ENCODE measurements around the gene SHISA9. TPM values are rescaled to one million over a fixed set of nuclear protein-coding genes. Genes with fewer than 3 reads are reported as not detected.

Gene SHISA9
- total RNA-seq, 4 donors from 2014 or later: 2.0 to 6.3 (median 3.5) TPM

GRCh38 chr16:12988071-12988470, 86.7 kb downstream of the SHISA9 start:
- Histone ChIP-seq H3K27me3 (no peaks in the 10 kb centered on the region), H3K36me3 (no peaks in the 10 kb centered on the region), H3K9me3 (peaks cover 0 to 8% (median 0%) of the 10 kb centered on the region in 4 donors), H3K27ac (no peak overlapping the region), H3K4me1 (no peaks in the 10 kb centered on the region), H3K4me3 (no peak overlapping the region)
- 81 to 83% methylated on average over 5 of the region's 5 CpGs for WGBS, 2 donors
- TF ChIP-seq POLR2A (IDR thresholded peaks at IDR 0.05): no peak
- no peak for TF ChIP-seq CTCF (IDR thresholded peaks at IDR 0.05)
- TF ChIP-seq EP300 (IDR thresholded peaks at IDR 0.05): no peak
- DNase-seq (ENCODE audit: low spot score in 2 of 2): no peak

DNA sequence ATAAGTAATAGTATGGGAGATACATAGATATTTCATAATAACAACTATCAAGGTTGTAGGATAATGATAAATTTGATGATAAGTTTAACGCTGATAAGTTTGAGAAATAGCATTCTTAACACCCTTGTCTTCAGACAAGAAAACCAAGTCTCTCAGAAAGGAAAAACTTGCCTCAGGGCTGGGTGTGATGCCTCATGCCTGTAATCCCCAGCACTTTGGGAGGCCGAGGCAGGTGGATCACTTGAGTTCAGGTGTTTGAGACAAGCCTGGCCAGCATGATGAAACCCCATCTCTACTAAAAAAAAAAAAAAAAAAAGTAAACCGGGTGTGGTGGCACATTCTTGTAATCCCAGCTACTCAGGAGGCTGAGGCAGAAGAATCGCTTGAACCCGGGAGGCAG, 90.7 kb downstream of the SHISA9 start:
- DNase-seq (ENCODE audit: low spot score in 2 of 2): no peak
- TF ChIP-seq CTCF (IDR thresholded peaks at IDR 0.05) (no peak), POLR2A (IDR thresholded peaks at IDR 0.05) (no peak), EP300 (IDR thresholded peaks at IDR 0.05) (no peak)
- Histone ChIP-seq H3K27me3 (no peaks in the 10 kb centered on the region), H3K9me3 (peaks cover 0 to 8% (median 0%) of the 10 kb centered on the region in 4 donors), H3K4me3 (no peak overlapping the region), H3K4me1 (no peaks in the 10 kb centered on the region), H3K36me3 (no peaks in the 10 kb centered on the region), H3K27ac (no peak overlapping the region)
- 80 to 82% methylated on average over 5 of the region's 5 CpGs for WGBS, 2 donors

- H3K36me3 ChIP-seq: no peaks in the 10 kb centered on the region
- 78 to 80% methylated on average over 4 of the region's 4 CpGs for WGBS, 2 donors
Measured at GRCh38 chr16:12994402-12994801, 93.0 kb downstream of the SHISA9 start.

GRCh38 chr16:12995721-12996372, 94.4 kb downstream of the SHISA9 start:
- H3K4me3 ChIP-seq: no peak overlapping the region
- H3K9me3 ChIP-seq: peaks cover 0 to under 1% (median 0%) of the 10 kb centered on the region in 4 donors
- no peak overlapping the region for H3K27ac ChIP-seq
- 66 to 74% methylated on average over 7 of the region's 7 CpGs for WGBS, 2 donors
- H3K4me1 ChIP-seq: no peaks in the 10 kb centered on the region
- H3K36me3 ChIP-seq: no peaks in the 10 kb centered on the region
- TF ChIP-seq POLR2A (IDR thresholded peaks at IDR 0.05) (no peak), EP300 (IDR thresholded peaks at IDR 0.05) (no peak), CTCF (IDR thresholded peaks at IDR 0.05) (no peak)
- no peak for DNase-seq (ENCODE audit: low spot score in 2 of 2)
- no peaks in the 10 kb centered on the region for H3K27me3 ChIP-seq

More at GRCh38 chr16:12994402-12994801, 93.0 kb downstream of the SHISA9 start:
- DNase-seq (ENCODE audit: low spot score in 2 of 2): no peak
- H3K9me3 ChIP-seq: peaks cover 0 to 8% (median 0%) of the 10 kb centered on the region in 4 donors
- H3K27me3 ChIP-seq: no peaks in the 10 kb centered on the region
- H3K27ac ChIP-seq: no peak overlapping the region
- H3K4me1 ChIP-seq: no peaks in the 10 kb centered on the region
- no peak overlapping the region for H3K4me3 ChIP-seq
- TF ChIP-seq POLR2A (IDR thresholded peaks at IDR 0.05): no peak
- TF ChIP-seq EP300 (IDR thresholded peaks at IDR 0.05): no peak
- no peak for TF ChIP-seq CTCF (IDR thresholded peaks at IDR 0.05)

DNA sequence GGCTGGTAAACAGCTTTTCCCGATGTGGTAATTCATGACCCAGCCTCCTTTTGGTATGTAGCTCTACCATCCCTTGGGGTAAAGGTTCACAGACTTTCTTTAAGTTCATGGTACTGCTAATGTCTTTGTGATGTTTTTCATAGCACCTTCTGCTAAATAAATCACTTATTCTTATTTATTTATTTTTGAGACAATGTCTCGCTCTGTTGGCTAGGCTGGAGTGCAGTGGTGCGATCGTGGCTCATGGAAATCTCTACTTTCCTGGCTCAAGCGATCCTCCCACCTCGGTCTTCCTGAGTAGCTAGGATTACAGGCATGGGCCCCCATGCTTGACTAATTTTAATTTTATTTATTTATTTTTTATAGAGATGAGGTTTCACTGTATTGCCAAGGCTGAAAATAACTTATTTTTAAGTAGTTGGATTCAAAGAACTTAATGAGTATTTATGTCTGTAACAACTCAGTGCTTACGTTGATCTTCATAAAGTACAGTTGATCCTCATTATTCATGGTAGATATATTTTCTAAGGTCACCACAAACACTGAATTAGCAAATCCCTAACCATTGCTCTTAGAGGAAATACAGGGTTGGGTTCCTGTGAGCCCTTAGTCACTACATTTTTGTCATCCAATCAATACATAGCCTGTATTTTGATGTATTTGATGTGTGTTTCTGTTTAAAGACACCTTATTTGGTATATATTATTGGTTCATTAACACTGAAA, 97.1 kb downstream of the SHISA9 start:
- H3K4me1 ChIP-seq: no peaks in the 10 kb centered on the region
- no peak for DNase-seq (ENCODE audit: low spot score in 2 of 2)
- H3K36me3 ChIP-seq: no peaks in the 10 kb centered on the region
- H3K9me3 ChIP-seq: no peaks in the 10 kb centered on the region
- H3K27me3 ChIP-seq: no peaks in the 10 kb centered on the region
- WGBS, 2 donors: 78% methylated on average over 7 of the region's 7 CpGs
- no peak overlapping the region for H3K4me3 ChIP-seq
- no peak overlapping the region for H3K27ac ChIP-seq
- no peak for TF ChIP-seq POLR2A (IDR thresholded peaks at IDR 0.05)
- TF ChIP-seq EP300 (IDR thresholded peaks at IDR 0.05): no peak
- TF ChIP-seq CTCF (IDR thresholded peaks at IDR 0.05): no peak
